H9 (cell line): ENCODE data around the gene FARP1. TPM values are rescaled to one million over a fixed set of nuclear protein-coding genes. Genes with fewer than 3 reads are reported as not detected.

Source experiments
- DNase-seq: peaks from one replicate; pipeline ENCODE4 v3.0.0-alpha.2; 2017
- H2AFZ ChIP-seq: one replicate; pipeline ENCODE4 v1.6.1; 2013; ENCODE audit warnings: mild to moderate bottlenecking, low read length, control low read depth, moderate library complexity
- H2AK5ac ChIP-seq: 2 replicates; pipeline ENCODE4 v1.6.1; 2013; ENCODE audit warnings: low read length, control low read depth, mixed read lengths; ENCODE audit not compliant: insufficient read length
- H2BK120ac ChIP-seq: one replicate; pipeline ENCODE4 v1.6.1; 2013; ENCODE audit warnings: low read depth, mild to moderate bottlenecking, low read length, control low read depth, inconsistent platforms; ENCODE audit not compliant: poor library complexity, severe bottlenecking
- H2BK12ac ChIP-seq: 2 replicates; pipeline ENCODE4 v1.6.1; 2013; ENCODE audit warnings: low read length, control low read depth, mixed read lengths, low read depth; ENCODE audit not compliant: insufficient read length
- H2BK15ac ChIP-seq: 2 replicates; pipeline ENCODE4 v1.6.1; 2013; ENCODE audit warnings: low read depth, low read length, control low read depth
- H2BK20ac ChIP-seq: one replicate; pipeline ENCODE4 v1.6.1; 2013; ENCODE audit warnings: low read depth, mild to moderate bottlenecking, low read length, control low read depth, inconsistent platforms; ENCODE audit not compliant: poor library complexity, severe bottlenecking
- H2BK5ac ChIP-seq: 2 replicates; pipeline ENCODE4 v1.6.1; 2013; ENCODE audit warnings: low read length, control low read depth, mixed read lengths; ENCODE audit not compliant: insufficient read length
- H3K14ac ChIP-seq: 2 replicates; pipeline ENCODE4 v1.6.1; 2013; ENCODE audit warnings: low read length, control low read depth; ENCODE audit not compliant: insufficient read depth
- H3K18ac ChIP-seq: 2 replicates; pipeline ENCODE4 v1.6.1; 2013; ENCODE audit warnings: low read depth, mild to moderate bottlenecking, mixed read lengths, low read length, control low read depth; ENCODE audit not compliant: insufficient read length
- H3K23ac ChIP-seq: 2 replicates; pipeline ENCODE4 v1.6.1; 2013; ENCODE audit warnings: low read length, control low read depth, mixed read lengths, low read depth; ENCODE audit not compliant: insufficient read length
- H3K23me2 ChIP-seq: 2 replicates; pipeline ENCODE4 v1.6.1; 2013; ENCODE audit warnings: low read depth, mild to moderate bottlenecking, mixed read lengths, low read length, control low read depth; ENCODE audit not compliant: insufficient read length, poor library complexity, severe bottlenecking
- H3K27ac ChIP-seq: 2 replicates; pipeline ENCODE4 v1.5.1; 2013; ENCODE audit warnings: low read length, control low read depth, mixed read lengths, low read depth; ENCODE audit not compliant: insufficient read length
- H3K27me3 ChIP-seq: 2 replicates; pipeline ENCODE4 v1.6.1; 2013; ENCODE audit warnings: low read length, control low read depth, inconsistent platforms; ENCODE audit not compliant: insufficient read depth
- H3K4ac ChIP-seq: 2 replicates; pipeline ENCODE4 v1.6.1; 2013; ENCODE audit warnings: low read depth, mild to moderate bottlenecking, control low read depth, inconsistent platforms, low read length, moderate library complexity
- H3K4me1 ChIP-seq: 2 replicates; pipeline ENCODE4 v1.6.1; 2013; ENCODE audit warnings: low read length, control low read depth, inconsistent platforms; ENCODE audit not compliant: insufficient read depth
- H3K4me2 ChIP-seq: 2 replicates; pipeline ENCODE4 v1.6.1; 2013; ENCODE audit warnings: low read length, control low read depth, mixed read lengths; ENCODE audit not compliant: insufficient read length, insufficient read depth
- H3K56ac ChIP-seq: 2 replicates; pipeline ENCODE4 v1.6.1; 2013; ENCODE audit warnings: low read depth, mild to moderate bottlenecking, mixed read lengths, low read length, control low read depth; ENCODE audit not compliant: insufficient read length
- H3K79me1 ChIP-seq: 2 replicates; pipeline ENCODE4 v1.6.1; 2013; ENCODE audit warnings: low read depth, mild to moderate bottlenecking, moderate library complexity, low read length, control low read depth, inconsistent platforms; ENCODE audit not compliant: insufficient read depth, poor library complexity, severe bottlenecking
- H3K79me2 ChIP-seq: 2 replicates; pipeline ENCODE4 v1.6.1; 2013; ENCODE audit warnings: low read length, control low read depth, inconsistent platforms; ENCODE audit not compliant: insufficient read depth
- H3K9ac ChIP-seq: 2 replicates; pipeline ENCODE4 v1.6.1; 2013; ENCODE audit warnings: low read length, control low read depth, mixed read lengths; ENCODE audit not compliant: insufficient read length; ENCODE audit errors: extremely low read depth
- H3K9me3 ChIP-seq: one replicate; pipeline ENCODE4 v1.6.1; 2013; ENCODE audit warnings: low read depth, low read length, inconsistent platforms; ENCODE audit not compliant: control insufficient read depth
- H3T11ph ChIP-seq: one replicate; pipeline ENCODE4 v1.6.1; 2013; ENCODE audit warnings: mild to moderate bottlenecking, low read length, control low read depth, inconsistent platforms
- H4K20me1 ChIP-seq: one replicate; pipeline ENCODE4 v1.6.1; 2013; ENCODE audit not compliant: control insufficient read depth, insufficient read length, insufficient read depth
- H4K5ac ChIP-seq: 2 replicates; pipeline ENCODE4 v1.6.1; 2013; ENCODE audit warnings: low read depth, mild to moderate bottlenecking, mixed read lengths, low read length, control low read depth; ENCODE audit not compliant: insufficient read length
- H4K8ac ChIP-seq: replicated peaks from 2 replicates; pipeline ENCODE4 v1.6.1; 2013; ENCODE audit warnings: low read length, control low read depth, mixed read lengths, low read depth; ENCODE audit not compliant: insufficient read length
- H4K91ac ChIP-seq: 2 replicates; pipeline ENCODE4 v1.6.1; 2013; ENCODE audit warnings: low read depth, mild to moderate bottlenecking, moderate library complexity, mixed read lengths, low read length, control low read depth; ENCODE audit not compliant: insufficient read length
- H3K27ac Mint-ChIP-seq, 3 experiments: 2 replicates in 2 of 3; 3 replicates in 1 of 3; pipeline ENCODE4 v1.8.0; 2020 to 2021; ENCODE audit warnings: mixed read lengths in 3 of 3, mild to moderate bottlenecking in 1 of 3, moderate library complexity in 1 of 3
- H3K27me3 Mint-ChIP-seq: 2 replicates; pipeline ENCODE4 v1.8.0; 2021; ENCODE audit warnings: low read depth, mild to moderate bottlenecking, moderate library complexity, mixed read lengths
- H3K36me3 Mint-ChIP-seq, 3 experiments: 2 replicates in 2 of 3; 3 replicates in 1 of 3; pipeline ENCODE4 v1.8.0; 2020 to 2021; ENCODE audit warnings: low read depth in 3 of 3, mixed read lengths in 3 of 3; ENCODE audit not compliant: insufficient read depth in 1 of 3
- H3K4me1 Mint-ChIP-seq, 2 experiments: 2 replicates each; pipeline ENCODE4 v1.8.0; 2020; ENCODE audit warnings: mixed read lengths in 2 of 2
- H3K4me3 Mint-ChIP-seq, 2 experiments: 2 replicates in 1 of 2; 3 replicates in 1 of 2; pipeline ENCODE4 v1.8.0; 2020 to 2021; ENCODE audit warnings: mild to moderate bottlenecking in 2 of 2, mixed read lengths in 2 of 2, moderate library complexity in 1 of 2
- H3K9me3 Mint-ChIP-seq, 2 experiments: 2 replicates in 1 of 2; 3 replicates in 1 of 2; pipeline ENCODE4 v1.8.0; 2020; ENCODE audit warnings: mild to moderate bottlenecking in 2 of 2, mixed read lengths in 2 of 2, moderate library complexity in 1 of 2
- CTCF ChIP-seq: fragments of 200-600 bp; sonication (generic); conservative IDR thresholded peaks from 3 replicates; pipeline ENCODE4 v1.8.0; 2021; ENCODE audit warnings: antibody characterized with exemption, mild to moderate bottlenecking
- whole genome bisulfite sequencing: extraction: QIAGEN DNeasy Blood & Tissue Kit; methylation state at CpG from one replicate; pipeline ENCODE4 v1.1.7; 2013; ENCODE audit warnings: missing lambda C conversion rate, low lambda C conversion rate, mixed read lengths; ENCODE audit not compliant: insufficient read length; ENCODE audit errors: extremely low coverage; 5-methylcytosine and 5-hydroxymethylcytosine counted together
- total RNA-seq: library from RNA; stranded (reverse); gene quantifications from 2 replicates; pipeline ENCODE4 v1.2.1, GENCODE V29; 2021

FARP1 gene
- total RNA-seq, 1 experiment from 2014 or later: 95.9 TPM

DNA sequence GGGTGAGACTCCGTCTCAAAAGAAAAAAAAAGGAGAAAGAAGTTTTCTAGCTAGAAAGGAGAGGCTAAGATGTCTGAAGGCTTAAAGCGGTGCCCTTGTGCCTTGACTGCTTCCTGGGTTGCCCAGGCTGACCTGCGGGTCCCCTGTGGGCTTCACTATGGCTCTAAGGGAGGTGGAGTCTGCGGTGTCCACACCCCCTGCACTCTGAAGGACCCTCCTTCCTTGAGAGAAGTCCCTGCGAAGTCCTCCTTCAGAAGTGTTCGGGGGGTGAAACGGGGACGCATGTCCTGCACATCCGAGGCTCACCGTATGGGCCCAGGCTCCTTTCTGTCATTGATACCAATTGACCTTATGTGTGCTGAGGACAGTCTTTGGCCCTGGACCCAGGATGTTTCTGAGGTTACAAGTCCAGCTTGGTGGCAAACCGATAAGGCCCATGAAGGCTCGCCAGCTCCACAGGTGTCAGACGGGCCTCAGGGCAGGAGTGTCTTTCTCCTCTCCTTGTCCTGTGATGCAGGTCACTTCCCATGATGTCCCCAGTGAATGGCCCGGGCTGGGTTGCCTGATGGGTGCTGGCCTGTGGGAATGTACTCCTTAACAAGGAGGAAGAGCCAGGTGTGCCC, 45.8 kb downstream of the FARP1 start:
- H3K36me3 Mint-ChIP-seq: peaks cover 0 to 5% (median 1%) of the 10 kb centered on the region in 3 experiments; a peak in 2 of 7 replicates
- H3K4me1 Mint-ChIP-seq: peaks cover 23 to 32% of the 10 kb centered on the region in 2 experiments
- no peak overlapping the region for H4K8ac ChIP-seq
- H3K27me3 ChIP-seq: no peaks in the 10 kb centered on the region
- no peak overlapping the region for H3K27ac ChIP-seq
- H2BK12ac ChIP-seq: no peak overlapping the region
- H3K4me2 ChIP-seq: no peak overlapping the region
- no peak overlapping the region for H2AK5ac ChIP-seq
- no peaks in the 10 kb centered on the region for H3K9me3 ChIP-seq
- H3K56ac ChIP-seq: no peak overlapping the region
- no peaks in the 10 kb centered on the region for H4K20me1 ChIP-seq
- H2BK5ac ChIP-seq: no peak overlapping the region
- H3K4me1 ChIP-seq: no peaks in the 10 kb centered on the region; the same call in 1 of the 2 replicates
- no peak overlapping the region for H2BK120ac ChIP-seq
- no peak overlapping the region for H3K4ac ChIP-seq
- H3K23ac ChIP-seq: no peak overlapping the region
- H3K4me3 Mint-ChIP-seq: no peak overlapping the region
- H3K23me2 ChIP-seq: peaks cover 1% of the 10 kb centered on the region
- H3K18ac ChIP-seq: no peak overlapping the region
- WGBS: no CpG with 5 or more reads among the region's 14 CpGs
- TF ChIP-seq CTCF: no peak
- no peaks in the 10 kb centered on the region for H3K9me3 Mint-ChIP-seq
- no peak for DNase-seq
- no peak overlapping the region for H2BK15ac ChIP-seq
- H3T11ph ChIP-seq: no peak overlapping the region
- H3K79me1 ChIP-seq: peaks cover 2% of the 10 kb centered on the region
- no peak overlapping the region for H2AFZ ChIP-seq
- H3K79me2 ChIP-seq: peaks cover 2% of the 10 kb centered on the region; the same call in 1 of the 2 replicates
- H3K14ac ChIP-seq: no peak overlapping the region
- peak overlapping the region in 1 of 3 experiments; percentile 62; a peak in 2 of 7 replicates for H3K27ac Mint-ChIP-seq
- no peak overlapping the region for H4K5ac ChIP-seq
- no peaks in the 10 kb centered on the region for H3K27me3 Mint-ChIP-seq
- H3K9ac ChIP-seq: no peak overlapping the region
- H2BK20ac ChIP-seq: no peak overlapping the region
- no peak overlapping the region for H4K91ac ChIP-seq
